ENCODE data around the gene RNF26.
A peak's percentile ranks its signal among the peaks of the same experiment; 100 is the strongest.

The RNF26 gene

GRCh38 chr11:119336744-119337469 lies 2.6 kb downstream of the RNF26 start:
- DNase-seq = no peak

GRCh38 chr11:119337581-119338317 lies 3.4 kb downstream of the RNF26 start:
- DNase-seq = no peak

- DNase-seq = no peak
These were observed 4.1 kb downstream of the RNF26 start for GRCh38 chr11:119338318-119338890.

GRCh38 chr11:119338965-119339588 lies 4.8 kb downstream of the RNF26 start:
- DNase-seq = no peak

GRCh38 chr11:119339589-119340334 lies 5.4 kb downstream of the RNF26 start:
- DNase-seq = no peak

- no peak for DNase-seq
These were observed 6.3 kb downstream of the RNF26 start, which contains the start of gene C1QTNF5 for GRCh38 chr11:119340335-119341221. Gene C1QTNF5, minus strand, starts transcription at chr11:119340883. Its CDS starts 486 bp downstream, at chr11:119340397.

- no peak for DNase-seq
These were observed 7.1 kb downstream of the RNF26 start for GRCh38 chr11:119341222-119342022.

GRCh38 chr11:119342023-119342300 lies 7.6 kb downstream of the RNF26 start:
- DNase-seq = no peak

- no peak for DNase-seq
These were observed 8.2 kb downstream of the RNF26 start for GRCh38 chr11:119342362-119343130.

- no peak for DNase-seq
These were observed 9.4 kb downstream of the RNF26 start for GRCh38 chr11:119343726-119344125.

GRCh38 chr11:119344291-119345010 lies 10.1 kb downstream of the RNF26 start:
- DNase-seq = no peak

- no peak for DNase-seq
These were observed 11.4 kb downstream of the RNF26 start for GRCh38 chr11:119345685-119346084.

- DNase-seq = no peak
These were observed 12.3 kb downstream of the RNF26 start, which contains the start of gene MFRP for GRCh38 chr11:119346605-119347004. Gene MFRP, minus strand, starts transcription at chr11:119346705. Its CDS starts 192 bp downstream, at chr11:119346513.

- DNase-seq = no peak
These were observed 12.9 kb downstream of the RNF26 start for GRCh38 chr11:119347242-119347641.

- peak; percentile 17 for DNase-seq
These were observed 13.7 kb downstream of the RNF26 start for GRCh38 chr11:119347940-119348605.

- no peak for DNase-seq
These were observed 16.0 kb downstream of the RNF26 start for GRCh38 chr11:119350302-119350701.

- no peak for DNase-seq
These were observed 16.9 kb downstream of the RNF26 start for GRCh38 chr11:119351232-119351631.

- DNase-seq = peak; percentile 75
These were observed 18.5 kb downstream of the RNF26 start for GRCh38 chr11:119352857-119353260.

Data from NCI-H524 treated with DMSO at 0.1 percent for 48 hours (cell line).